B cell (primary cell): ENCODE data around the gene ZFP82.

Source experiments
- EZH2 ChIP-seq: IDR thresholded peaks from 2 replicates; pipeline ENCODE4 v1.6.1; 2012; ENCODE audit warnings: borderline replicate concordance, low read depth, mild to moderate bottlenecking, moderate library complexity, low read length; ENCODE audit not compliant: insufficient read depth, poor library complexity, severe bottlenecking
- TF ChIP-seq, protein P1 (sequence below): fragments of 200-600 bp; IDR thresholded peaks from one replicate; pipeline ENCODE4 v1.8.0; 2022; ENCODE audit warnings: antibody characterized with exemption, mild to moderate bottlenecking

DNA sequence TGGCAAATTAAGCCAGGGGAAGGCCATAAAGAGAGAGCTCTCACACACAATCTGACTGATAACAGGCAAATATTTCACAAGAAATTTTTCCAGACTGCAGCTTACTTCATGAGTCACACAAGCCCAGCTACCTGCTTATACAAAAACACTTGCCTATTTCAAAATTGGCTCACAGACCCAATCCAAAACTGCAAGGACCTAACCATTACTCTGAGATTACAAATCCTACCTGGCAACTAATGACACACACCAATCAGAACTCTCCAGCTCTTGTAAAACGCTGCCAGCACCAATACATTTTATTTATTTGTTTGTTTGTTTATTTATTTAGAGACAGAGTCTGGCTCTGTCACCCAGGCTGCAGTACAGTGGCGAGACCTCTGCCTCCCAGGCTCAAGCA, 18.1 kb upstream of the ZFP82 start:
- TF ChIP-seq, protein P1, sequence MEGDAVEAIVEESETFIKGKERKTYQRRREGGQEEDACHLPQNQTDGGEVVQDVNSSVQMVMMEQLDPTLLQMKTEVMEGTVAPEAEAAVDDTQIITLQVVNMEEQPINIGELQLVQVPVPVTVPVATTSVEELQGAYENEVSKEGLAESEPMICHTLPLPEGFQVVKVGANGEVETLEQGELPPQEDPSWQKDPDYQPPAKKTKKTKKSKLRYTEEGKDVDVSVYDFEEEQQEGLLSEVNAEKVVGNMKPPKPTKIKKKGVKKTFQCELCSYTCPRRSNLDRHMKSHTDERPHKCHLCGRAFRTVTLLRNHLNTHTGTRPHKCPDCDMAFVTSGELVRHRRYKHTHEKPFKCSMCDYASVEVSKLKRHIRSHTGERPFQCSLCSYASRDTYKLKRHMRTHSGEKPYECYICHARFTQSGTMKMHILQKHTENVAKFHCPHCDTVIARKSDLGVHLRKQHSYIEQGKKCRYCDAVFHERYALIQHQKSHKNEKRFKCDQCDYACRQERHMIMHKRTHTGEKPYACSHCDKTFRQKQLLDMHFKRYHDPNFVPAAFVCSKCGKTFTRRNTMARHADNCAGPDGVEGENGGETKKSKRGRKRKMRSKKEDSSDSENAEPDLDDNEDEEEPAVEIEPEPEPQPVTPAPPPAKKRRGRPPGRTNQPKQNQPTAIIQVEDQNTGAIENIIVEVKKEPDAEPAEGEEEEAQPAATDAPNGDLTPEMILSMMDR: no peak
- no peak for TF ChIP-seq EZH2
